Measurements from ENCODE around the gene FAM184B.
"Not testable (repeated sequence)": the region's sequence is repeated elsewhere in the genome, so short reads cannot be mapped to it uniquely, and the experiment has no call there.

FAM184B gene

GRCh38 chr4:17718471-17718870, 63.0 kb downstream of the FAM184B start:
- no peak for DNase-seq (ENCODE audit: low read depth)

GRCh38 chr4:17717301-17717700, 64.1 kb downstream of the FAM184B start:
- DNase-seq (ENCODE audit: low read depth), result no peak

GRCh38 chr4:17715511-17715910, 65.9 kb downstream of the FAM184B start:
- no peak for DNase-seq (ENCODE audit: low read depth)

GRCh38 chr4:17713779-17714178, 67.6 kb downstream of the FAM184B start:
- DNase-seq (ENCODE audit: low read depth), result no peak

GRCh38 chr4:17712166-17712565, 69.3 kb downstream of the FAM184B start:
- no peak for DNase-seq (ENCODE audit: low read depth)

GRCh38 chr4:17711206-17711605, 70.2 kb downstream of the FAM184B start:
- DNase-seq (ENCODE audit: low read depth), result not testable (repeated sequence)

GRCh38 chr4:17709763-17710068, 71.7 kb downstream of the FAM184B start:
- no peak for DNase-seq (ENCODE audit: low read depth)

GRCh38 chr4:17708992-17709762, 72.2 kb downstream of the FAM184B start:
- DNase-seq (ENCODE audit: low read depth), result no peak

GRCh38 chr4:17707671-17708070, 73.8 kb downstream of the FAM184B start:
- no peak for DNase-seq (ENCODE audit: low read depth)

- DNase-seq (ENCODE audit: low read depth), result no peak
Observed at GRCh38 chr4:17705107-17705506, 76.3 kb downstream of the FAM184B start.

GRCh38 chr4:17704020-17704650, 77.3 kb downstream of the FAM184B start:
- DNase-seq (ENCODE audit: low read depth), result no peak

GRCh38 chr4:17702641-17703040, 78.8 kb downstream of the FAM184B start:
- DNase-seq (ENCODE audit: low read depth), result no peak

- no peak for DNase-seq (ENCODE audit: low read depth)
Observed at GRCh38 chr4:17701882-17702281, 79.5 kb downstream of the FAM184B start.

GRCh38 chr4:17701138-17701839, 80.1 kb downstream of the FAM184B start:
- DNase-seq (ENCODE audit: low read depth), result no peak

- DNase-seq (ENCODE audit: low read depth), result no peak
Observed at GRCh38 chr4:17699380-17699779, 82.0 kb downstream of the FAM184B start.

- no peak for DNase-seq (ENCODE audit: low read depth)
Observed at GRCh38 chr4:17698116-17698515, 83.3 kb downstream of the FAM184B start.

- DNase-seq (ENCODE audit: low read depth), result no peak
Observed at GRCh38 chr4:17695341-17695740, 86.1 kb downstream of the FAM184B start.

- DNase-seq (ENCODE audit: low read depth), result no peak
Observed at GRCh38 chr4:17694552-17694951, 86.9 kb downstream of the FAM184B start.

GRCh38 chr4:17690898-17691297, 90.5 kb downstream of the FAM184B start:
- no peak for DNase-seq (ENCODE audit: low read depth)

GRCh38 chr4:17690135-17690534, 91.3 kb downstream of the FAM184B start:
- DNase-seq (ENCODE audit: low read depth), result no peak

- DNase-seq (ENCODE audit: low read depth), result no peak
Observed at GRCh38 chr4:17688011-17688441, 93.4 kb downstream of the FAM184B start.

- no peak for DNase-seq (ENCODE audit: low read depth)
Observed at GRCh38 chr4:17687237-17687857, 94.1 kb downstream of the FAM184B start.

GRCh38 chr4:17684648-17685047, 96.8 kb downstream of the FAM184B start:
- DNase-seq (ENCODE audit: low read depth), result not testable (repeated sequence)
